T1000 (cell line): ENCODE results near the gene DENND1B.

Experiments used
- DNase-seq: peaks from one replicate; lab custom pipeline; 2025; ENCODE audit warnings: mixed read lengths; lab: John Stamatoyannopoulos, UW

DENND1B gene

DNA sequence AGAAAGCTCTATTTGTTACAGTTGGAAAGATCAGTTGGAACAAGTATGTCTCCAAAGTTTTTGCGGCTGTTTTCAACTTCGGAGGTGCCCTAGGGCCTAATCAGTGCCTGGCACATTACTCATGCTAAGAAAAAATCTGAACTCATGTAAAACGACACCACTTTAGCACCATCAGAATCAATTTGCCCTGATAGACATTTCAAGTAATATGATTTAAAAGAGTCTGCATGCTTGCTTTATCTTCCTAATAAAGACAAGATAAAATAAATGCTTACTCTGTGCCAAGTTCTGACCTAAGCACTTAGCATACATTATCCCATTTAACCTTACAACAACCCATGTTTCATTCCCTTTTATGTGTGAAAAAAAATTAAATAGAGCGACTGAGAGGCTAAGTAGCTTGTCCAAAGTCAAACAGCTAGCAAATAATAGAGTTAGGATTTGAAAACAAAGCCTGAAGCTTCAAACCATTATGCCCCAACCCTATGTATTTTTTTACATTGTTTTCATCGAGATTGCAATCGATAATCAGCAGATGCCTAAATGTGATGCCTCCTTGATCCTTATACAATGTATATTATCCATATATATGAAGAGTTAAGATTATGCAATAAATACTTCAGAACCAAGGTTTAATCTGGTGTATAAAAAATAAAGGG is 91.3 kb downstream of the DENND1B start:
- no peak for DNase-seq

DNA sequence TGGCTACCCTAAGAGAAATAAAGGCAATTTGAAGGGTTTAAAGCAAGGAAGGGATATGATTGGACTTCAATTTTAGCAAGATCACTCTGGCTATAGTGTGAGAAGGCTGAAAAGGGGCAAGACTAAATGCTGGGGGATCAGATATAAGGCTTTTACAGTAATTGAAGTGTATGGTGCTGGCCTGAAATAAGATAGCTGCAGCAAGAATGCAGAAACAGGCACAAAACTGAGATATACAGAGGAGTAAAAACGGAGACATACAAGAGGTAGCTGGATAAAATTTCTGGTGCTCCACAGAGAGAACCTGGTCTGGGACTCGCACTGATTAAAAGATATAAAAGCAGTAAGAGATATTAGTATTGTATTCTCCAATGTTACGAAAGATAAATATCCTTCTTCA is 92.0 kb downstream of the DENND1B start:
- no peak for DNase-seq

GRCh38 chr1:197680311-197680710 is 95.0 kb downstream of the DENND1B start:
- DNase-seq: no peak

- no peak for DNase-seq
These were observed 97.5 kb downstream of the DENND1B start for GRCh38 chr1:197677752-197678295.

DNA sequence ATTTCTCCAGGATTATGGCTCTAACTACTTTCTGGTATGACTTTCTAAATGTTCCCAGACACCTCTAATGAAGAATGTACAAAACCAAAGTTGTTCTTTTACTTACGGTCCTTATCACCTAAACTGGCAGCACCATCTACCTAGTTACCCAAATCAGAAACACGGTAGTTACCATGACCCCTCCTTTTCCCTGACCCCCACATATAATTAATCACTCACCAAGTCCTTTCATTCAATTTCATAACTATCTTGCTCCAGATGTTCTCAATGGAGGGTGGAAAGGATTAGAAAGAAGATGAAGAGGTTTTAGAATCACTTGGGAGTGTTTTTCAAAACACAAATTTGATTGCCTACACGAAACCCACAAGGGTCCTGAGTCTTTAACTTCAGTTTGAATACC is 98.0 kb downstream of the DENND1B start:
- DNase-seq: no peak

DNA sequence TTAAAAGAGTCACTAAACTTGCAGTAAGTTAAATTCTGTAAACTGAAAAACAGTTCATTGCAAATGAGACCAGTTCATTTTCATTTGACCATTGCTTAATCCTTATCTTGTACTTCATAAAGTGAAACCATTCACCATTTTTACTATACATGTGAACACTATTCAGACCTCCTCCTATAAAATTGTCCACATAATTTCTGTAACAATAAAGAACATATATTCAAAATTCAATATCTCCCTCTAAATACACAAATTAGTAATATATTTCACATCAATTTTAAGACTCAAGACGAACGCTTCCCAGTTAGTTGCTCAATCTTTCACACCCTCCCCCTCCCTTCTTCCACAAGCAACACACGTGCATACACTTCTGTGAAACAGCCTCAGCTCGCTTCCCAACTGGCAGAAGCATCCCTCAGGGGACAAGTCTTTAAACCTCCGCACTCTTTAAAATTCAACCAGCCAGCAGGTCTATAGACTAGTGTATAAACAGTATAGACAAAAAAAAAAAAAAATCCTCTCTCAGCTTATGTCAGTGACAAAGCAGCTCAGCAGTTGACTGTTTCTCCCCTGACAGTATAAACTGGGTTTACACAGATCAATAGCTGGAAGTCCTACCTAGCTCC is 99.6 kb downstream of the DENND1B start:
- DNase-seq: no peak

GRCh38 chr1:197674286-197674685 is 101.0 kb downstream of the DENND1B start:
- DNase-seq: no peak

DNA sequence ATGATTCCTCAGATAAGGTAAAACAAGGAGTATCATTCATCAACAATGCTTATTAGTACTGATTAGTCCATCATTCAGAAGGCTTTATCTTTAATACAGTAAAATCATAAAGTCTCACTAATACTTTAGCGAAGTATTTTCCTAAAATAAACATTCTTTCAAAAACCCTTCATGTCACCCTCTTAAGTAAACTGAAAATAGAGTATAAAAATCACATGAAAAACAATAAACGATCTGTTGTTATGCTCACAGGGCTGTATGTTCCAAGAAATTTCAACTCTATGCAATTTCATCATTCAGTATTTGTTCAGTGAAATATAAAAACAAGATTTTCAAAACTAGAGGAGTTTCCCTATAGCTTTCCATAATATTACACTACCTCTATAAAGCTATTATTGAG is 102.0 kb downstream of the DENND1B start:
- no peak for DNase-seq

DNA sequence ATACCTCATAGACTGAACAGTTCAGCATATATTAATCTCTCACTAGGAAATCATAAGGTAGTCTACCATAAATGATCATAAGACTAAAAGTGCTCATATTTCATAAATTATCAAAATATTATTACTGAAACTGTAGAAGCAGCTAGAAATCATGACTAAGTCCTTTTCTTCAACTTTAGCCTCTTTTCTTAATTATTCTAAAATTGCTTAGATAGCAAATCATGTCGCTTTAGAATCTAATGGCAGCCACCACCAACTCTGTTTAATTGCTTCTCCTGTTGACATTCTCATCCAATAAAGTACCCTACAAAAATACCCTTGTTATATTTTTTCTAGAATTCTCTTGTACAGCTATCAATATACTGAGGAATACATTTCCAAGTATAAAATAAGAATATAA is 102.9 kb downstream of the DENND1B start:
- no peak for DNase-seq

DNA sequence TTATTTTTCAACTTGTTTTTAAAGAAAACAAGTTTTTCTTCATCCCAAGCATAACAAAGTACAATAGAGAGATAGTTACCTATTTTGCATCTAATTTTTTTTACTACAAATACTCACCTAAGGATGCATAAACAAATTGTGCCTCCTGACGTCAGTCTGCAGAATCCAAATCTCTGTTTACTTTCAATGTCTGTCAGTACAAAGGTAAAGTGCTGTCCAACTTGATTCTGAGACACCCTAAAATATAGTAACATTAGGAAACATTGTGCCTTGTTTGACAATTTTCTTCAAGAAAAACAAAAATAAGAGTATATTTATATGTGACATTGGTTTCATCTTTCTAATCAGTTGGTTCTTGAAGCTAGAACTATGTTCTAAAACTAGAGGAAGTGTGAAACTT is 103.4 kb downstream of the DENND1B start:
- no peak for DNase-seq

- no peak for DNase-seq
These were observed 104.1 kb downstream of the DENND1B start for GRCh38 chr1:197671140-197671539.

DNA sequence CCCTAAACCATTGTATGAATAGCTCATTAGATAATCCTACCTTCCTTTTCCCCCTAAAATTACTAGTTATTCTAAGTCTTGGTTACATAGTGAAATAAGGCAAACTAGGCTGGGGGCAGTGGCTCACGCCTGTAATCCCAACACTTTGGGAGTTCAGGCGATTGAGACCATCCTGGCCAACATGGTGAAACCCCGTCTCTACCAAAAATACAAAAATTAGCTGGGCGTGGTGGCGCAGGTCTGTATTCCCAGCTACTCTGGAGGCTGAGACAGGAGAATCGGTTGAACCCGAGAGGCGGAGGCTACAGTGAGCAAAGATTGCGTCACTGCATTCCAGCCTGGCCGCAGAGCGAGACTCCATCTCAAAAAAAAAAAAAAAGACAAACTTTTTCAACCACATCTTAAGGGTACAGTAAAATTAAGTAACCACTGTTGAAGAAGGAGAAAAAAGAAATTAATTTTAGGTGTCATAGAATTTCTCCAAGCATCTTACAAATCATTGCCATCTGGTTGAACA is 108.5 kb downstream of the DENND1B start:
- DNase-seq: no peak

DNA sequence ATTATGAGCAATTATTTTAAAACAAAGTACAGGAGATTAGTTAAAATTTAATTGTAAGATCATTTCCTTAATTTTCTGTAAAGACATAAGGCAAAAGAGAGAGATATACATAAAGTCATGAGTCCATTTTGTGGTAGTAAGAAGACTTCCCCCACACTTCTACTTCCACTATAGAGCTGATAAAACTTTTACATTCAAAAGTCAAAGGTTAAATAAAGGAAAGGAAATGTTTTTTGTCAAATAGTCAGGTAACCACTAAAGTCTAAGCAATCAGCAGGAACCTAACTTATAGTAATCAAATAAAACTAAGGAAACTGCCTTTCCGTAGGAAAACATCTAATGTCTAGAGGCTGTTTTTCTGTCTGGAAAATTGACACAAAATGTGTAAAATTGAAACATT is 110.9 kb downstream of the DENND1B start:
- no peak for DNase-seq

DNA sequence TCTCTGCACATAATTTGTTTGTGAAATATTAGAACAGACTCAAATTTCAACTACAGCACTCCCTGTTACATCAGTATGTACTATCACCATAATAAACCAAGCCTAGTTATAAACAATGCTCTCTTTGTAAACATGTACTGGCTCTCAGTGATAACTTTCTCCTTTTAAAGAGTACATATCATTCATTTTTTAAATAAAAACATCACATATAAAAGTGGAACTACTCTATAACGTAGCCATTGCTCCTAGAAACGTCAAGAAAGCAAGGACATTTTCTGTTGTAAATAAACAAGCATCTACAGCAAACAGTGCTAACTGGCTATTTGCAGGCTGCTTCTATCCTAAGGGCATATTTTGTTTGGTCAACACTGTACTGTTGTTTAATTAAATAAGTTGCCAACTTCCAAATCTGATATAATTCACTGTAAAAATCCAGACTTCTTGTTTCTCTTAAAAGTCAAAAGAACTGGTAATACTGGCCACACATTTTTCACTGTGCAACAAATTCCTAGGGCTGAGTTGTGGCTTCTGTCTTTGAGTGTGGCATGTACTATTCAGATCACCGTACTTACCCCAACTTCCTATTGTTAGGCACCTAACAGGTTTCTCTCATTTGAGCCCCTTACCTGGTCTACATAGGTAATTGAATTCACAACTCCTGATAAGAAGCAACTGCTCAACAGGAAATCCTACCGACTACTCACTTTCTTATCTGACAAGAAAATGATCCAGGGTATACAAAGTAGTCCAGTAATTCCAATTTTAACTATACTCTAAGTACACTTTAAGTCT is 111.9 kb downstream of the DENND1B start:
- no peak for DNase-seq

DNA sequence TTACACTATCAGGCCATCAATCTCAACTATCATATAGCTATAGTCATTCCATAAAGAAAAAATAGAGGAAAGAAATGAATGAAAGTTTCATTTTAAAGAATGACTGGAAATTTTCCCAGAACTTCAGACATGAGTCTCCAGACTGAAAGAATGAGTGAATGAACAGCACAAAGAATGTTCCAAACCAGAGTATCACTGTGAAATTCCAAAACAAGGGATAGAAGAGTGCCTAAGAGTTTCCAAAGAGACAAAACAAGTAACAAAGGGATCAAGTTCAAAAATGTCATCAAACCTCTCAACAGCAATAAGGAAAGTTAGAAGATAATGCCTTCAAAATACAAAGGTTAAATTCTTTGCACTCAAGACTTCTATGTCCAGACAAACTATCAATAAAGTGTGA is 114.9 kb downstream of the DENND1B start:
- DNase-seq: no peak

DNA sequence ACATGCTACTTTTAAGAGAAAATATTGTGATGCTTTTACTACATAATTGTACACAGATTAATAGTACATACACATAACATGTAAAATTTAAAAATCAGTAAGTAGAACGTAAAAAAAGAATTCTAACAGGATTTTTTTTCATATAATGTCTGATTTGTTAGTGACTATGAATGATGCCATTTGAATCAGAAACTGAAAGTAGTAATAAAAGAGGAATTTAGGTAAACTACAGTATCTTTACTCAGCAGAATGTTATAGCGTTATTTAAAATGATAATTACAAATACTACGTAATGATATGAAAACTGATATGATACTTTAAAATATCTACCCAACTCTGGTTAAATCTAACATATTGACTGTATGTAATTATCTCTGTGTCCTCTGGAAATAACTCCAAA is 116.1 kb downstream of the DENND1B start:
- no peak for DNase-seq

GRCh38 chr1:197649188-197649587 is 126.1 kb downstream of the DENND1B start:
- no peak for DNase-seq

- no peak for DNase-seq
These were observed 137.0 kb downstream of the DENND1B start for GRCh38 chr1:197638316-197638715.

DNA sequence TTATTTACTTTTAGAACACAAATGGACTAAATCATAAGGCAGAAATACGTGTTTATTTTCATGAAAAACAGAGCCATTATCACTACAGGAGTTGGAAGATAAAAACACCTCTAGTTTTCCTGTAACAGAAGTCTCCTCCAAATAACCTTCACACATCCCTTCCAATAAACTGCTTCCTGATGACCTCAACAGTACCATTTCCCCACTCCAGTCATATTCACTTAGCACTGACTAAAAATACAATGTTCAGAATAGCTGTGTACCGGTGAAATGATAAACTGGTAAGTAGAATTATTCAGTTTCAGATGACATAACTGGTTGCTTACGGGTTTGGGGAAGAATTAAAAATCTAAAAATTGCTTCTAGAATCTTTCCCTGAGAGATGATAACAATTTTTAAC is 137.9 kb downstream of the DENND1B start:
- DNase-seq: no peak

- no peak for DNase-seq
These were observed 141.7 kb downstream of the DENND1B start for GRCh38 chr1:197633447-197634078.

DNA sequence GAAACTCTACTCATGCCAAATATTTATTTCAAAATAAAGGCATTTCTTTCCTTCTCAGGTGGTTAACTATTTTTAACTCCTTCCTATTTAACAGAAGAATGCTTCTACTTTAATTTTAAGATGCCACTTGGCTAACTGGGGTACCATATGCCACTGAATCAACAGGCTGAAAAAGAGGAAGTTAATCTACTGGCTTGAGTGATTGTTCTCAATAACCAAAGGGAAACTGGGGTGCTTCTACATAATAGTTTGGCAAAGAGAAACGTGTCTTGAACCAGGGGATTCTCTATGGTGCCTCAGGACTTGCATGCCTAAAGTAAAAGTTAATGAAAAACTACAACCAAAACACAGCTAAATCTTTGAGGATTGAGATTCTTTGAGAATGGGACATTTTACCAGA is 142.6 kb downstream of the DENND1B start:
- no peak for DNase-seq

GRCh38 chr1:197632005-197632404 is 143.3 kb downstream of the DENND1B start:
- no peak for DNase-seq
